Putamen (tissue), 1 donor: ENCODE data around the gene HOXB5.

Experiments
- DNase-seq: peaks from one replicate; pipeline ENCODE4 v3.0.0-alpha.2; 2016; ENCODE audit warnings: low spot score

HOXB5 gene

GRCh38 chr17:48571826-48572417, 21.7 kb downstream of the HOXB5 start:
- no peak for DNase-seq

GRCh38 chr17:48571024-48571818, 22.4 kb downstream of the HOXB5 start:
- DNase-seq: no peak

GRCh38 chr17:48570325-48571023, 23.1 kb downstream of the HOXB5 start:
- DNase-seq: no peak

GRCh38 chr17:48569674-48570324, 23.8 kb downstream of the HOXB5 start:
- no peak for DNase-seq

- DNase-seq: no peak
Observed at GRCh38 chr17:48569240-48569582, 24.4 kb downstream of the HOXB5 start.

DNA sequence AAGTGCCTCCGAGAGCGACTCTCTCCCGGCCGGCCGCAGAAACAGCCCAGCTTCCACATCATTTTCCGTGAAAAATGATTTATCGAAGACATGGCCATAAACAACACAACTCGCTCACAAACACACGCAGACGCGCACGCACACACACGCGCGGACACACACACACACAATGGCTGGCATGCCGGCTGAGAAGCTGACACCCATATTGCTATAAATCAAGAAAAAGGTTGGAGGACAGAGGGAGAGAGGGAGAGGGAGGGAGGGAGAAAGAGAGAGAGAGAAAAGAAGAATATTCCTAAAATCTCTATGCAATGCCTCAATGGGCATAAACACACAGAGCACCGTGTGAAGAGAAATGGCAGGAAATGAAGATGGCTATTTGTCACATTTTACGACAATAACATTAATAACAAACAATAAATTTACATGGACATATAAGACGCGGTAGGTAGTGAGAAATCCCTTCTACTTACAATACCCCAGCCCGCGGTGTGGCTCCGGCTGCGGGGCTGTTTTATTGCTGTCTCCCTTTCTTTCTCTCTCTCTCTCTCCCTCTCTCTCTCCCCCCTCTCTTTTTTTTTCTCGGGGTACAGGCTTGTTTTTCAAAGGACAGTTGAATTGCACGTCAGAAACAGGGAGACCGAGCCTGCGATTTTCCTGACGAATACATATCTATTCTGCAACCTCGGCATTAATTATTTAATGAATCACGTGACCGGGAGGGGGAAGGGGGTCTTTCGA, 24.9 kb downstream of the HOXB5 start:
- DNase-seq: no peak

- DNase-seq: no peak
Observed at GRCh38 chr17:48567646-48568354, 25.8 kb downstream of the HOXB5 start.

DNA sequence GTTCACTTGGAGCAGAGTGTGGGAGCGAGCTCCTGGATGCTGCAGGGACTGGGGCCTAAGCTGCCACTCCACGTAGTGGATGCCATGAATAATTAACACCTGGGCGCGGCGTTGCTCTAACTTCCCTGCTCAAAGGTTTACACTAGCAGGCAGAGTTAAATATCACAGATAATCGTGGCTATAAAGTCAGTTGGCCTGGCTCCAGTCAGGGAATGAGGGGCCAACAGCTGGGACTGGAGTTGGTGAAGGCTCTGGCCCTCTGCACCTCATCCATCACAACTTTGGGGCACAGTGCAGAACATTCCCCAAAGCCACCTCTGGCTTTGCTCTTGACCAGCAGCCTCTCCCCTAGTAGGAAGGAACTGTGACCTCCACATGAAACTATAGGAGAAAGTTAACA, 26.4 kb downstream of the HOXB5 start:
- DNase-seq: no peak

DNA sequence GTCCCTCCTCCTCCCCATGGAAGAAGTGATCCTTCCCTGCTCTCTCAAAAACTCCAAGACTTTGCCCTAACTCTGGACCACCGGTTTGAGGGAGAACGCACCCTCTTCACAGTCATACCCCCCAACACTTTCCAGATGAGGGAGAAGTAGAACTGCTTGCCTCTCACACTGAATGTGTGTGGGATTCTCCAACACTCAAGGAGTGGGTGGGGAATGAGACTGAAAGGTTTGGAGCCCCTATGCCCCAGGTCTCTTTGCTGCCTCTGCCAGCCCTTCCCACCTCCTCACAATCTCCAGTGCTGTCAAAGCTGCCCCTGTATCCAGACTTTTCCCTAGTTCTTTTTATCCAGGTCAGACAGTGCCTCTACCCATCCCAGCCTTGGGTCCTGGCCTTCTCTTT, 26.9 kb downstream of the HOXB5 start:
- DNase-seq: no peak

DNA sequence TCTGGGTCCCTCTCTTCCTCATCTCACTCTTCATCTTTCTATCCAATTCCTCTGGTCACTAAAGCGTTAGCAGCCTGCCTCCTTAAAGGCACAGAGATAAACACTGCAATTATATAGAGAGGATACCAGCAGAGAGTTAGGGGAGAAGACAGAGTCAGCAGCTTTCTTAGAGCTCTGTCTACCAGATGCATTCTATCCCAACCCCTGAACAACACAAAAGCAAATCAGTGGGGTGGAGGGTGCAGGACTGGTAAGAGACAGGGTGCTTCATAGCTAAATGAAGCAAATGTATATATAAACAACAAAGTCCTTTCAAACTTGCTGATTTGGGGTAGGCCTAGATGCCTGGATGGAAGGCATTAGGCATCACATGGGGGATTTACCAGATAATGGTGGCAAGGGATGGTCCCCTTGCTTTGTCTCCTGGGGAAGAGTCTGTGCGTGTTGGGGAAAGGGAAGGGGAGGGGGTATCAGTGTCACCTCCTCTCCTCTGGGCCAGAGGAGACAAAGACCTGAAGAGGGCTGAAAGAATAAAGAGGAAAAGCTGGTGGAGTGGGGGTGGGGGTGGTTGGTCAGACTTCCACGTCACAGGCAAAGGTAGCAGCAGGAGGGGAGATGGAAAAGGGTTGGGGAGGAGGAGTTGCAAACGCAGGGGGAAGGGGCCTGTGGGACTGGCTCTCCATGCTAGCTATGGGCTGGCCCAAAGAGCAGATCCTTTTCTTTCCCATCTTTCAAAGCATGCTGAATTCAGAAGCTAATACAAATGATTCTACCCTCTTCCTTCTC, 27.5 kb downstream of the HOXB5 start:
- no peak for DNase-seq

- DNase-seq: no peak
Observed at GRCh38 chr17:48565022-48565554, 28.5 kb downstream of the HOXB5 start.

- DNase-seq: no peak
Observed at GRCh38 chr17:48564188-48565021, 29.2 kb downstream of the HOXB5 start.

- no peak for DNase-seq
Observed at GRCh38 chr17:48563867-48564187, 29.8 kb downstream of the HOXB5 start.

- DNase-seq: no peak
Observed at GRCh38 chr17:48563385-48563838, 30.2 kb downstream of the HOXB5 start.

DNA sequence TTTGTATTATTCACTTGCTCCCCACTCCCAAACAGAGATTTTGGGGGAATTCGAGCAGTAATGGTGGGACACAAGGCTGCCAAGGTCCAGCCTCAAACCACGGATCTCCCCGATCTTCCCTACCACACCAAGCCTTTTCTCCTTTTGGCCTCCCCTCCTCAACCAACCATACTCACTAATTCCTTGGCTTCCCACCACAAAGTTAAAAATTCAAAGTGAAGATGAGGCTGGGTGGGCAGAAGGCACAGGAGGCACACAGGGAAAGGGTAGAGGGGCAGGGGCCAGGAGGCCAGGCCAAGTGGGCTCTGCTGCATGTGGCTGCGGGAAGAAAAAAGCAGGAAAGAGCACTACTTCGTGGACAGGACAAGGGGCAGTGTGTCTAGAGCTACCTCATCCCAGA, 30.6 kb downstream of the HOXB5 start:
- no peak for DNase-seq

DNA sequence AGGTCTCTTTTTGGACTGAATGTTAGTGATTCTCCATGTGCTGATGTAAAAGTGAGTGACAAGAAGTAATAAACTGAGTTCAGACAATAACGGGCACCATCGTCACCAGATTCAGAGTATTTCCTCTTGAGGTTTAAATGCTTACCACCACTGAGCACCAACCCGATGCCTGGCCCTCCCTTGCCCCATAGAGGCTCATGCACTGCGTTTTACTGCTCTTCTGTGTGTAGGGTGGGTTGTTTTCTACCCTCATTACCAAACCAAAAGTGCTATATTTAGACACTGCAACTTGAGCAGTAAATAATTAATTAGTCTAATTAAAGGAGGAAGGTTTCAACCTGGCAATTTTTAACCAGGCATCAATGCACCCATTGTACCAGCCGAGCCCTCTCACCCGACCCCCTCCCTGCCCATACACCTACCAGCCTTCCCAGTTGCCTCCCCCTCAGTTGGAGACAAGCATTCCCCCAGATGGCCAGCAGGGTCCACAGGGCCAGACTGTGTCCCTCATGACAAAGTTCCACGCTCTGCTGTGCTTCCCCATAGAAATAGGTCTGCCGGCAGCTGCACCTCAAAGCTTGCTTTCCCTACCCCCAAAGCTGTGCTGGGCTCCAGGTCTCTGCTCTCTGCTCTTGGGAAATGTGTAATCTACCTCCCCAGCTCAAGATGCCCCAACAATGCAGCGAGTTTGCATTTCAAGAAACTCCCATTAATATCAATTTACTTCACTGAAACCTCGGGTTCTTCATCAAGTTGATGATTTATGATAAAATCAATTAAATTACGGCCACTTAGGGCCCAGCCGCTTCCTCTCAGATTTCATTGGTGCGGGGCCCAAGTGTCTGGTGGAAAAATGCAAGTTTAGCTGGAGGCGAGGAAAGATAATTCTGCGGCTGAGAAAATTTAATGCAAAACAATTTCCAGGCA, 31.4 kb downstream of the HOXB5 start:
- no peak for DNase-seq

DNA sequence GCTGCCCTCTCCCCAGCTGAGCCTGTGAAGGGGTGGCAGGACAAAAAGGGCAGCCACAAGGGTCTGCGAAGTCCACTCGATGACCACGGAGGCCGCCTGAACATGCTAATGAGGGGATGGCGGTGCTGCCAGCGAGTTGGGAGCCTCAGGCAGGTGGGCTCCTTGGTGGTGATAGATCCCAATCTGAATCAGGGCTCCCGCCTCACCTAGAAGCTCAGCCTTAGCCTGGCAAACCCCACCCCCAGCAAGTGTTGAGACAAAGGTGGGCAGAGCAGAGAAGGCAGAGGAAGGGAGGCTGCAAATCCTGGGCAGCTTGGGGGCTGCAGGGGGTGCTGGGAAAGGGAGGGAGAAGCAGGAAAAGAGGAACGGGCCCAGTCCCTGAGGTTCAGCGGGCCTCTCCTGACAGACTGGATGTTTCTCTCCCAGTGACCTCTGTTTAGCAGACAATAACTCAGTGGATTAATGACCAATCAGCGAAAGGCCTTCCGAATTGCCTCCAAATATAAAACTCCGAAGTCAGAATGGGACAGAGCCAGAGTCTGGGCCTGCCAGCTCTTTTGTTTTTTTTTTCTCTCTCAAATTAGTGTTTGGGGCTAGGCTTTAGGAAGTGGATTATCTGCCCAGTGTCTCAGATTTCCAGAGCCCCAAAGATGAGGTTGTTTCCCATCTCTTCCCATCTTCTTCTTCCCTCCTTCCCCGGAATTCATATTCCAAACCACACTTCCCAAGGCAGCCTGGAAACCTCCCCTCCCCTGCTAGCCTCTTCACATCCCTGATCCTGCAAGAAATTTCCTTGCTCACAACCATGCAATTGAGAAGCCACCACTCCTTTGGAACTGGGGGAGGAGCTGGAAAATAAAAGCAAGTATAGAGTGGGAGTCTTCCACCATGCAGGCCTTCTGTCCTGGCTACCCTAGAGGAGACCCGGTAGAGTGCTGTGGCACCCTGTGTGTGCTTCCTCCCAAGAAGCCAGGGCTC, 33.5 kb downstream of the HOXB5 start:
- DNase-seq: no peak
